Measurements from ENCODE around the gene CDH23. TPM values are rescaled to one million over a fixed set of nuclear protein-coding genes. Genes with fewer than 3 reads are reported as not detected.

CDH23 gene
- total and polyA plus RNA-seq, 9 of the 15 experiments (the other 6 are each of a cell fraction or from before 2014, with no cell fraction given) = 0.18 to 1.2 (median 0.47) TPM

DNA sequence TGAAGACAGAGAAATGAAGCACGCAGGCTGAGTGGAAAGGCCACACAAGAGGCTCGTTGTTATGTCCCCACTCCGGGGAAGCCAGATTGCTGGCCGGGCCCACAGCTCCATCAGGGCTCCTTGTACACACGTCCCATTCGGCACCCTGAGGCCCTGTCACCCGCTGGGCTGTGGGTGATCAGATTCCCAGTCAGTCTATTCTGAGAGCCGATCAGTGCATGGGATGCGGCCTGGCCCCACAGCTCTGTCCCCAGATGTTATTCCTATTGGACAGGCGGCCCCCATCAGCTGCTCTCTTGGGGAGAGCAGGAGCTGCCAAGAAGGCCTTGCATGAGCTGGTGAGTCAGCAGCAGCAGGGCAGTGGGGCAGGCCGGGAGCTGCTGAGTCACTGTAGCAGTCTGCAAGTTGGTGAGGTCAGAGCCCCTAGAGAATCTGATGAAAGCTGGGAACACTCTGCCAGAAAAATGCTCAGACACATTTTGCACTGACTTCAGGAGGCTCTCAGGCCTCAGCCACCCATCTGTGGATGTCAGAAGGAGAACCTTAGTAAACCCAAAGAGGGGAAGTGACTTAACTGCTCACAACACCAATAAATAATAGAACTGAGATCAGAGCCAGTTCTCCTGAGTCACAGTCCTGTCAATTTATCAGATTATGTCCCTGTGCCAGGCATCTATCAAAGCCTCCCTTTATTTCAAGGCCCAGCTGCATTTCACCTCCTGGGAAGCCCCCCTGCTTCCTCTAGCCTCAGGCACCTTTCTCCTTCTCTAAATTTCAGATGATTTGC is 463.7 kb downstream of the CDH23 start (continued):
- TF ChIP-seq BDP1 (IDR thresholded peaks at IDR 0.05; ENCODE audit: insufficient read depth, insufficient read length) = no peak
- no peak for TF ChIP-seq GATA2 (CRISPR knock-in tag; IDR thresholded peaks at IDR 0.05)
- no peak; the same call in 1 of the 2 replicates for TF ChIP-seq MEF2A (IDR thresholded peaks at IDR 0.05; ENCODE audit: control insufficient read depth, low read depth, low read length)
- peak; percentile 96 for TF ChIP-seq JUNB (CRISPR knock-in tag; conservative IDR thresholded peaks at IDR 0.05)
- TF ChIP-seq MEIS2 (IDR thresholded peaks at IDR 0.05; ENCODE audit: partially characterized antibody) = peak; percentile 90
- no peak for TF ChIP-seq ELK1 (CRISPR knock-in tag; IDR thresholded peaks at IDR 0.05)
- no peak for TF ChIP-seq ETS2 (tag; IDR thresholded peaks at IDR 0.05; ENCODE audit: borderline replicate concordance, poor library complexity, severe bottlenecking)
- 0 out of 2 replicates have a peak, but pooled peaks have one; percentile 38 for TF ChIP-seq TCF3 (CRISPR knock-in tag; IDR thresholded peaks at IDR 0.05)
- peak; percentile 69 for TF ChIP-seq CREB1 (IDR thresholded peaks at IDR 0.05)
- TF ChIP-seq CREB1 (CRISPR knock-in tag; IDR thresholded peaks at IDR 0.05) = peak; percentile 36; the same call in 1 of the 2 replicates
- TF ChIP-seq SPI1 (IDR thresholded peaks at IDR 0.05; ENCODE audit: borderline replicate concordance, low read depth, low read length) = peak; percentile 91
- no peak for TF ChIP-seq ATF1 (CRISPR knock-in tag; IDR thresholded peaks at IDR 0.05)
- TF ChIP-seq ATF1 (tag; IDR thresholded peaks at IDR 0.05) = peak; percentile 90
- no peak; the same call in 1 of the 2 replicates for TF ChIP-seq ESRRA (IDR thresholded peaks at IDR 0.05; ENCODE audit: borderline replicate concordance, low read depth)
- TF ChIP-seq BHLHE40 (IDR thresholded peaks at IDR 0.05; ENCODE audit: low read length) = peak; percentile 81
- TF ChIP-seq NFE2L1 (tag; IDR thresholded peaks at IDR 0.05; ENCODE audit: borderline replicate concordance, low read depth) = peak; percentile 91
- peak; percentile 41 to 68 for TF ChIP-seq E2F6 (IDR thresholded peaks at IDR 0.05; ENCODE audit: borderline replicate concordance in 1 of 2, extremely low read depth in 1 of 2, insufficient read depth in 1 of 2, insufficient read length in 1 of 2, low read depth in 1 of 2, low read length in 1 of 2, poor library complexity in 1 of 2, severe bottlenecking in 1 of 2)
- peak; percentile 24 for TF ChIP-seq HES1 (IDR thresholded peaks at IDR 0.05; ENCODE audit: low read depth)
- peak; percentile 71; the same call in 1 of the 2 replicates for TF ChIP-seq IFI16 (CRISPR knock-in tag; IDR thresholded peaks at IDR 0.05)
- TF ChIP-seq C11orf30 (IDR thresholded peaks at IDR 0.05; ENCODE audit: low read depth) = peak; percentile 100
- no peak for TF ChIP-seq SETDB1 (IDR thresholded peaks at IDR 0.05; ENCODE audit: low read length)
- TF ChIP-seq CXXC5 (CRISPR knock-in tag; IDR thresholded peaks at IDR 0.05) = peak; percentile 84
- TF ChIP-seq, protein P1, sequence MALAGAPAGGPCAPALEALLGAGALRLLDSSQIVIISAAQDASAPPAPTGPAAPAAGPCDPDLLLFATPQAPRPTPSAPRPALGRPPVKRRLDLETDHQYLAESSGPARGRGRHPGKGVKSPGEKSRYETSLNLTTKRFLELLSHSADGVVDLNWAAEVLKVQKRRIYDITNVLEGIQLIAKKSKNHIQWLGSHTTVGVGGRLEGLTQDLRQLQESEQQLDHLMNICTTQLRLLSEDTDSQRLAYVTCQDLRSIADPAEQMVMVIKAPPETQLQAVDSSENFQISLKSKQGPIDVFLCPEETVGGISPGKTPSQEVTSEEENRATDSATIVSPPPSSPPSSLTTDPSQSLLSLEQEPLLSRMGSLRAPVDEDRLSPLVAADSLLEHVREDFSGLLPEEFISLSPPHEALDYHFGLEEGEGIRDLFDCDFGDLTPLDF (CRISPR knock-in tag; IDR thresholded peaks at IDR 0.05) = peak; percentile 59; the same call in 1 of the 2 replicates
- TF ChIP-seq NFIC (IDR thresholded peaks at IDR 0.05) = peak; percentile 77
- TF ChIP-seq KAT7 (CRISPR knock-in tag; IDR thresholded peaks at IDR 0.05; ENCODE audit: borderline replicate concordance) = no peak; the same call in 1 of the 2 replicates
